ENCODE measurements around the gene RUNX1.
A peak's percentile ranks its signal among the peaks of the same experiment; 100 is the strongest.
"Not testable (repeated sequence)": the region's sequence is repeated elsewhere in the genome, so short reads cannot be mapped to it uniquely, and the experiment has no call there.

The RUNX1 gene

DNA sequence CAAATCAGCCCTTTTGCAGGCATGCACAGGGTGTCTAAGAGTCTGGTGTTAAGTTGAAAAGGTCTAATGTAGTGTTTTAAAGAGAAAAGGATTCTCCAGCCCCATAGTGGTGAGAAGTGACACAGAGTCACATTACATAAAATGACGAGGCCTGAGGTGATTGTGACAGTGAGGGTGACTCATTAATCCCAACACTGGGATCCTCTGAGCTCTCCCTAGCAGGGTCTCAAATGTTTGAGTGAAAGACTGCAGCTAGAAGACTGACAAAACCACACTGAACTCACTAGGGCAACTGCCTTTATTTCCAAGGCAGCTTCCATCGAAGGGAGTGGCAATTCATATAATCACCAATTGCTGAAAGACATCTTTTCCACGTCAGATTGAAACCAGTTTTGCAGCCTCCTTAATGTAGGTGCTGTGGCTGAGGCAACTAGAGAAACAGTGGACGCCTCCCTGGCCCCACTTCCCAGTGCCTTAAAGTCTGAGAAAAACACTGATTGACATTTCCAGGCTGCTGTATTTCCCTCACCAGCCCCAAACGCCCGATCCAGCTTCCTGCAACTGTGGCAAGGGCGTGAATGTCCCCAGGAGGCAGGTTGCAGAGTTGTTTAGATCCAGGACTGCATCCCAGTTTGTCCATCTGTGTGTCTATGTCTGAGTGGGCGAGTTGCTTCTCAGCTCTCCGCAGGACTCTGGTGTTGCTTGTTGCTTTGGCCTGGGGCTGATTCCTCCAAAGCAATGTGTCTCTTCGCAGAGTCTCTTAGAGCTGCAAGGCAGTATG, 81.4 kb downstream of the RUNX1 start:
- Mint-ChIP-seq H3K27me3 (peaks cover 4% of the 10 kb centered on the region), H3K4me3 (no peak overlapping the region), H3K4me1 (peaks cover 80% of the 10 kb centered on the region), H3K27ac (peak overlapping the region; percentile 64), H3K9me3 (no peaks in the 10 kb centered on the region), H3K36me3 (peaks cover 35% of the 10 kb centered on the region)
- no peak for DNase-seq
- CTCF ChIA-PET = interaction anchor here (1.1 to 1.3 kb wide), 3 partner anchors 16 to 80 kb away, joined by 3 to 4 read pairs (median 4); no protein-coding TSS in a partner anchor

DNA sequence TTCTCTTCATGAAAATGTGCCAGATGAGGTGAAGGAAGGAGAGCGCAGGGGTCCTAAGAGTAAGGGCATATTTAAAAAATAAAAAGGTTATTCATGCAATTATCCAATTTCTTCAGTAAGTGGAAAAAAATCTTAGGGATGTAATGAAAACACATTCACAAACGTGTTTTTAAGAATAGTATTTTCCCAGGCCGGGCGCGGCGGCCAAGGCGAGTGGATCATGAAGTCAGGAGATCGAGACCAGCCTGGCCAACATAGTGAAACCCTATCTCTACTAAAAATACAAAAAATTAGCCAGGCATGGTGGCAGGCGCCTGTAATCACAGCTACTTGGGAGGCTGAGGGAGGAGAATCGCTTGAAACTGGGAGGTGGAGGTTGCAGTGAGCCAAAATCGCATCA, 82.2 kb downstream of the RUNX1 start:
- DNase-seq, H3K9me3 Mint-ChIP-seq, H3K4me3 Mint-ChIP-seq, H3K27ac Mint-ChIP-seq, H3K27me3 Mint-ChIP-seq: not testable (repeated sequence)
- peaks cover 30% of the 10 kb centered on the region for H3K36me3 Mint-ChIP-seq
- peaks cover 83% of the 10 kb centered on the region for H3K4me1 Mint-ChIP-seq
- CTCF ChIA-PET = interaction anchor here (1.3 kb wide), 1 partner anchor 31 kb away, joined by 4 read pairs; no protein-coding TSS in a partner anchor

GRCh38 chr21:34965200-34966174, 83.6 kb downstream of the RUNX1 start:
- CTCF ChIA-PET = interaction anchor here (1.6 kb wide), 1 partner anchor 9 kb away, joined by 5 read pairs; no protein-coding TSS in a partner anchor
- no peaks in the 10 kb centered on the region for H3K9me3 Mint-ChIP-seq
- peaks cover 83% of the 10 kb centered on the region for H3K4me1 Mint-ChIP-seq
- H3K4me3 Mint-ChIP-seq = no peak overlapping the region
- H3K36me3 Mint-ChIP-seq = peaks cover 30% of the 10 kb centered on the region
- no peaks in the 10 kb centered on the region for H3K27me3 Mint-ChIP-seq
- DNase-seq = no peak
- no peak overlapping the region for H3K27ac Mint-ChIP-seq

GRCh38 chr21:34962586-34963222, 86.4 kb downstream of the RUNX1 start:
- Mint-ChIP-seq H3K4me1 (peaks cover 69% of the 10 kb centered on the region), H3K27ac (peak overlapping the region; percentile 47), H3K27me3 (no peaks in the 10 kb centered on the region), H3K36me3 (peaks cover 38% of the 10 kb centered on the region), H3K4me3 (no peak overlapping the region), H3K9me3 (peaks cover 4% of the 10 kb centered on the region)
- CTCF ChIA-PET = no interaction called here
- DNase-seq = no peak

- Mint-ChIP-seq H3K9me3 (peaks cover 4% of the 10 kb centered on the region), H3K27me3 (no peaks in the 10 kb centered on the region), H3K4me1 (peaks cover 63% of the 10 kb centered on the region), H3K36me3 (peaks cover 33% of the 10 kb centered on the region), H3K27ac (peak overlapping the region; percentile 47), H3K4me3 (no peak overlapping the region)
- CTCF ChIA-PET = no interaction called here
- DNase-seq = no peak
Observed at GRCh38 chr21:34962136-34962535, 87.0 kb downstream of the RUNX1 start.

DNA sequence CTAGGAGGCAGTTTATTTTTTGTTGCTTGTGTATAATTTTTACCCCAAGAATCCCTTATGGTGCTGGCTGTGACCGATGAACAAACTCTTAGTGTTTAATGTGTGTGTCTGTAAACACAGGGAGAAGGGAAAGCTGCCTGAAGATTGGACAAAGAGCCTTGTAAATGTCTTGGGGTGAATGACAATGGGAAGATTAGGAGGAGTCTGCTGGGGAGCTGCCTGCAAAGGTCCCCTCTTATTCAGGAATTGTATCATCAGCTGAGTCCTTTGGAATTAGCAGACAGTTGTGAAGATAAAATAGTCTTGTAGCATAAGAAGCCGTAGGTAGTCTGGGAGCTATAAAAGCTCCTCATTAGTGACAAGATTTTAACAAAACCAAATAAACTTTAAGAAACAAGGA, 88.4 kb downstream of the RUNX1 start:
- Mint-ChIP-seq H3K27me3 (no peaks in the 10 kb centered on the region), H3K36me3 (peaks cover 41% of the 10 kb centered on the region), H3K4me1 (peaks cover 54% of the 10 kb centered on the region), H3K9me3 (peaks cover 7% of the 10 kb centered on the region), H3K27ac (no peak overlapping the region), H3K4me3 (no peak overlapping the region)
- DNase-seq = no peak
- CTCF ChIA-PET = interaction anchor here (1.5 kb wide), 1 partner anchor 14 kb away, joined by 3 read pairs; no protein-coding TSS in a partner anchor

DNA sequence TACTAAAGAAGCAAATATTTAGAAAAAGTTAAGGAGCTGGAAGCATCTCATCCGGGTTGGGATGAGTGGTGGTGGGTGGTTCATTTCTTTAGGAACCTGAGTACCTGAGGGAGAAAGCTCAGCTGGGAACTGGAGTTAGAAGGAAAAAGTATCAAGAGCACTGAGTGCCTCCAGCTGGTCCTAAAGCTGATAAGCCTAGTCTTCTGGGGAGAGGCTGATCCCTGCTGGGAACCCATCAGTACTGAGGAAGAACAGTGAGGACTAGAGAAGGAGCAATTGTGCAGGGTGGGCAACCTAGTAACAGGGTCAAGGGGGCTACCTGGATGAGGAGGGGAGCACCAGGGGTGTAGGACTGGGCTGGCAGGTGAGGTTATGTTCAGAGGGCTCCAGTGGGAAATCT, 89.5 kb downstream of the RUNX1 start:
- H3K27me3 Mint-ChIP-seq = no peaks in the 10 kb centered on the region
- CTCF ChIA-PET = interaction anchor here (1.0 to 1.5 kb wide), 2 partner anchors 13 kb away, joined by 3 read pairs; no protein-coding TSS in a partner anchor
- peaks cover 46% of the 10 kb centered on the region for H3K4me1 Mint-ChIP-seq
- H3K27ac Mint-ChIP-seq = no peak overlapping the region
- peaks cover 36% of the 10 kb centered on the region for H3K36me3 Mint-ChIP-seq
- DNase-seq = no peak
- H3K9me3 Mint-ChIP-seq = peaks cover 7% of the 10 kb centered on the region
- H3K4me3 Mint-ChIP-seq = no peak overlapping the region

DNA sequence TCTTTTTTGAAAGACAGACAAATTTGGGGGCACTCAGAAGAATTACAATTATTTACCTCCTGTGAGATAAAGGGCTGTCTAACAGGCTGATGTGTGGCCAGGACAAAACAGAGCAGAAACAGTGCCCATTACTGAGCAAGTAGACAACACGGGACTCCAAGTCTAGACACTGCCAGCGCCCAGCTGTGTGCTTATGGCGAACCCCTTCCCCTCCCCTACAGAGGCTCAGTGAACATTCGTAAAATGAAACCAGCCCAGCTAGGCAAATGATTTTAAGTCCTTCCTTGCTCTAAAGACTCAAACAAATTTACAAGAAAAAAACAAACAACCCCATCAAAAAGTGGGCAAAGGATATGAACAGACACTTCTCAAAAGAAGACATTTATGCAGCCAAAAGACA, 91.1 kb downstream of the RUNX1 start:
- peaks cover 33% of the 10 kb centered on the region for H3K36me3 Mint-ChIP-seq
- H3K27ac Mint-ChIP-seq = no peak overlapping the region
- no peaks in the 10 kb centered on the region for H3K27me3 Mint-ChIP-seq
- peaks cover 46% of the 10 kb centered on the region for H3K4me1 Mint-ChIP-seq
- no peak overlapping the region for H3K4me3 Mint-ChIP-seq
- H3K9me3 Mint-ChIP-seq = peaks cover 7% of the 10 kb centered on the region
- CTCF ChIA-PET = no interaction called here
- no peak for DNase-seq

DNA sequence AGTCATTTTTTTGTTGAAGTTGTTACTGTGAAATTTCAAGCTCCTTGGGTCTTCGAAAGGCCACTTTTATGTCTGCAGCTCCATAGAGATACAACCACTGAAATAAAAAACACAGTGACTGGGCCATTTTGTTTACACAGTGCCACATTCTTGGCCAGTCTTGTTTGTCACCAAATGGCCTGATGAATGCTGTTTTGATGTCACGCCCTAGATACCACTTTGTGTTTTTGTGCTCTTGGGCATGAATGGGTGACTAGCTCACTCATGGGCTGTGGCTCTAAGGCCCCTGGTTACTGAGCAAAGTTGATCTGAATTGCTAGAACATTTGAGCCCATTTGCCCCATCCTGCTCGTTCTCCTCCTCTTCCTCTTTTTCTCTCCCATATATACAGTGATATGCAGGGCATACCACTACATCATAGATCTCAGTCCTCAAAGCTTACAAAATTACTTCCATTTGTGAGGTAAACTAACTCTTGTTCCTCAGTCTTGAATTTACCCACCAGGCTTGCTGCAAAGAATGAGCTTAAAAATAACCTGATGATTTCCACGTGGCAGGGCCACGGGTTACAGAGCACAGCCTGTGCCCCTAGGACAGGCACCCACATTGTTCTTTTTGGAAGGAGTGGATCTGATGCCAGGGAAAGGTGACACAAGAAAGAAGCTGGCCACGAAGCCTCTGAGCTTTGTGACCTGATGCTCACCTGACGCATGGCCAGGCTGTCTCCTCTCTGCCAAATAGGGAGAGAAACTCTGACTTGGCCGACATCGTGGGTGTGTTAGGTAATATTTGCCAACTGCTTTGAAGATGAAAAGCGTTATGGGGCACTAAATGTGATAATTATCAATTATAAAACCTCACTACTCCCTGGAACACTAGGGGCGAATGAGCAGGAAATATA, 92.4 kb downstream of the RUNX1 start:
- no peak overlapping the region for H3K27ac Mint-ChIP-seq
- H3K36me3 Mint-ChIP-seq = peaks cover 36% of the 10 kb centered on the region
- no peak for DNase-seq
- H3K9me3 Mint-ChIP-seq = peaks cover 7% of the 10 kb centered on the region
- CTCF ChIA-PET = interaction anchor here (0.6 to 1.7 kb wide), 2 partner anchors 22 to 156 kb away, joined by 3 to 5 read pairs; no protein-coding TSS in a partner anchor
- H3K27me3 Mint-ChIP-seq = no peaks in the 10 kb centered on the region
- H3K4me3 Mint-ChIP-seq = no peak overlapping the region
- peaks cover 40% of the 10 kb centered on the region for H3K4me1 Mint-ChIP-seq

- Mint-ChIP-seq H3K27me3 (no peaks in the 10 kb centered on the region), H3K9me3 (peaks cover 3% of the 10 kb centered on the region), H3K27ac (no peak overlapping the region), H3K4me1 (peaks cover 37% of the 10 kb centered on the region), H3K4me3 (no peak overlapping the region), H3K36me3 (peaks cover 27% of the 10 kb centered on the region)
- CTCF ChIA-PET = interaction anchor here (1.3 to 1.5 kb wide), 2 partner anchors 20 to 446 kb away, joined by 3 read pairs; no protein-coding TSS in a partner anchor
- DNase-seq = no peak
Observed at GRCh38 chr21:34953950-34954349, 95.2 kb downstream of the RUNX1 start.

DNA sequence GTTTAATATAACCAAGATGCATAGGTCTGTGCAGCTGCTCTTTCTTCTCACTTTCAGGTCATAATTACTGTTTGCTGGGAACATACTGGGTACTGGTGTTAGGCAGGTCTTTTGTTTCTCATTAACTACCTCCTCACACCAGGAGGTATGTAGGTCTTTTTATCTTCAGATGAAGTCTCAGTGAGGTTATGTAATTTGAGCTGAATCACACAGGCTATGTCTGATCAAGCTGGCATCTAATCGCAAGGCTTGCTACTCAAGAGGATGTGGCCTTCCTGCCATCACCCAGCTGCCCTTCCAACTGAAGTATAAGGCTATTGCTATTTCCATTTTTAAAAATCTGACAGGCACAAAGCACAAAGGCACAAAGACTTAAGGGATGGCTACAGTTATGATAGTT, 96.4 kb downstream of the RUNX1 start:
- H3K36me3 Mint-ChIP-seq = peaks cover 26% of the 10 kb centered on the region
- CTCF ChIA-PET = interaction anchor here (1.3 to 1.5 kb wide), 2 partner anchors 19 to 447 kb away, joined by 3 read pairs; no protein-coding TSS in a partner anchor
- H3K4me3 Mint-ChIP-seq = no peak overlapping the region
- H3K27me3 Mint-ChIP-seq = no peaks in the 10 kb centered on the region
- peaks cover 38% of the 10 kb centered on the region for H3K4me1 Mint-ChIP-seq
- H3K9me3 Mint-ChIP-seq = peaks cover 3% of the 10 kb centered on the region
- H3K27ac Mint-ChIP-seq = peak overlapping the region; percentile 9
- no peak for DNase-seq

DNA sequence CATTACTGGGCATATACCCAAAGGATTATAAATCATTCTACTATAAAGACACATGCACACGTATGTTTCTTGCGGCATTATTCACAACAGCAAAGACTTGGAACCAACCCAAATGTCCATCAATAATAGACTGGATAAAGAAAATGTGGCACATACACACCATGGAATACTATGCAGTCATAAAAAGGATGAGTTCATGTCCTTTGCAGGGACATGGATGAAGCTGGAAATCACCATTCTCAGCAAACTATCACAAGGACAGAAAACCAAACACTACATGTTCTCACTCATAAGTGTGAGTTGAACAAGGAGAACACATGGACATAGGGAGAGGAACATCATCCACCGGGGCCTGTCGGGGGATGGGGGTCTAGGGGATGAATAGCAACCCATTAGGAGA, 97.2 kb downstream of the RUNX1 start:
- H3K4me3 Mint-ChIP-seq, DNase-seq, CTCF ChIA-PET, H3K27ac Mint-ChIP-seq, H3K27me3 Mint-ChIP-seq, H3K9me3 Mint-ChIP-seq: not testable (repeated sequence)
- H3K36me3 Mint-ChIP-seq = peaks cover 23% of the 10 kb centered on the region
- H3K4me1 Mint-ChIP-seq = peaks cover 44% of the 10 kb centered on the region

DNA sequence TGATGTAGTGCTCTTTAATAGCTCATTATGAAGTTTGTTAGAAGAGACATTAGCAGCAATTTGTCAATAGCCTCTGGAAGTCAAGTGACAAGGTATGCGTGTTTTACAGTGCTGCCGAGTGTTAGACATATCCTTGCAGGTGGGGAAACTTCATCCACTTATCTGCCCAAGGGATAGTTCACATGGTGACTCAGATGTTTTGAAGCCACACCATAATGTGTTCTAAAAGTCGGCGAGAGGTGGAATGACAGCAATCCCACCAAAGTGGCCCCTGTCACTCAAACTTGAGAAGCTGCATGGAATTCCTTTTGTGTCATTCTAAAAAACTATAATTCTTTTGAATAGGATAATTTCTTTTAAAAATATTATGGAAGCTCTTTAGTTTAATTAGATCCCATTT, 98.1 kb downstream of the RUNX1 start:
- Mint-ChIP-seq H3K4me3 (no peak overlapping the region), H3K4me1 (peaks cover 53% of the 10 kb centered on the region), H3K27me3 (no peaks in the 10 kb centered on the region), H3K9me3 (no peaks in the 10 kb centered on the region), H3K27ac (no peak overlapping the region), H3K36me3 (peaks cover 19% of the 10 kb centered on the region)
- CTCF ChIA-PET = no interaction called here
- no peak for DNase-seq

All from activated naive CD4-positive, alpha-beta T cell treated with anti-CD3 and anti-CD28 coated beads, Interleukin-2, amount 10 ng/mL, durations not matched to agents 7 days and 5 days (primary cell).